Epidermal melanocyte (primary cell): ENCODE results near the gene FAM187B.
"Not testable (repeated sequence)": the region's sequence is repeated elsewhere in the genome, so short reads cannot be mapped to it uniquely, and the experiment has no call there.

Experiments
- DNase-seq: peaks from one replicate; pipeline ENCODE4 v3.0.0; 2011; ENCODE audit warnings: low spot score; ENCODE audit not compliant: insufficient read length

Gene FAM187B

DNA sequence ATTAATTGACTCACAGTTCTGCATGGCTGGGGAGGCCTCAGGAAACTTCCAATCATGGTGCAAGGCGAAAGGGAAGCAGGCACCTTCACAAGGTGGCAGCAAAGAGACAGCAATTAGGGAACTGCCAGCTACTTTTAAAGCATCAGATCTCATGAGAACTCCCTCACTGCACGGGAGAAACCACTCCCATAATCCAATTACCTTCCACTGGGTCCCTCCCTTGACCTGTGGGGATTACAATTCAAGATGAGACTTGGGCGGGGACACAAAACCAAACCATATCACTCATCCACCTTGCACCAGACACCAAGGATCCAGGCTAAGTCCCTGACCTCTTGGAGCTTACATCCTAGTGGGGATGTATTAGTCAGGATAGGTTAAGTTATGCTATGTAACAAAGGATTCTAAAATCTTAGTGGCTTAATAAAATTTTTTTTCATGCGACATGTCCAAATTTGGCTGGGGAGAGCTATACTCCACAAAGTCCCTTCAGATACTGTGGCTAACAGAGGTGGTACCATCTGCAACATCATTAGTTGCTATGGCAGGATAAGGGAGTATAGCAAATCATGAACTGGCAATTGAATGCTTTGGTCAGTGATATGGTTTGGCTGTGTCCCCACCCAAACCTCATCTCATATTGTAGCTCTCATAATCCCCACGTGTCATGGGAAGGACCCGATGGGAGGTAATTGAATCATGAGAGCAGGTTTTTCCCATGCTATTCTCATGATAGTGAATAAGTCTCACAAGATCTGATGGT, 8.3 kb upstream of the FAM187B start:
- DNase-seq = no peak

GRCh38 chr19:35232912-35233311, 4.4 kb upstream of the FAM187B start:
- DNase-seq = no peak

GRCh38 chr19:35231956-35232645, 3.6 kb upstream of the FAM187B start:
- DNase-seq = no peak

- no peak for DNase-seq
Measured at GRCh38 chr19:35229601-35230000, 1.1 kb upstream of the FAM187B start.

DNA sequence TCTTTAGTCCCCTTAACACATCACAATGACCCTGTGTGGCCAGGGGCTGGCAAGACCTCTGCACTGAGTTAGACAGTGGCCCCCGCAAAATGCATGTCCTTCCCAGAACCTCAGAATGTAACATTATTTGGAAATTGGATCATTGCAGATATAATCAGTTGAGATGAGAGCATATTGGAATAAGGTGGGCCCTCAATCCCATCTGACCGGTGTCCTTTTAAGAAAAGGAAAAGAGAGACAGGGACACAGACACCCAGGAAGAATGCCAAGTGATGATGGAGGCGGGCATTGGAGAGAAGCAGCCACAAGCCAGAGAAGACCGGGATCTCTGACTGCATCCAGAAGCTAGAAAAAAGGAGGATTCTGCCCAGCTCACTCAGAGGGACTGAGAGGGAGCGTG, 1.8 kb downstream of the FAM187B start:
- DNase-seq = no peak

DNA sequence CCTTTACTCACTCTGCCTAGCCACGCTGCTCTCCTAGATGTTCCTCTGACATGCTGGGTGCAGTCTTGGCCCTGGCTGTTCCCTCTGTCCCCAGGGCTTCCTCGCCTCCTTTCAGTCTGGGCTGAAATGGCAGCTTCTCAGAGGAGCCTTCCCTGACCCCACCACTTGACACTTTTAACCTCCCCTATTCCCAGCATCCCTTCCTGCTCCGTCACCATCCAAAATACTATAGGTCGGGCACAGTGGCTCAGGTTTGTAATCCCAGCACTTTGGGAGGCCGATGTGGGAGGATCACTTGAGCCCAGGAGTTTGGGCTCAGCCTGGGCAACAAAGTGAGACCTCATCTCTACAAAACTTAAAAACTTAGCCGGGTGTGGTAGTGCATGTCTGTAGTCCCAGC, 2.6 kb downstream of the FAM187B start:
- no peak for DNase-seq

DNA sequence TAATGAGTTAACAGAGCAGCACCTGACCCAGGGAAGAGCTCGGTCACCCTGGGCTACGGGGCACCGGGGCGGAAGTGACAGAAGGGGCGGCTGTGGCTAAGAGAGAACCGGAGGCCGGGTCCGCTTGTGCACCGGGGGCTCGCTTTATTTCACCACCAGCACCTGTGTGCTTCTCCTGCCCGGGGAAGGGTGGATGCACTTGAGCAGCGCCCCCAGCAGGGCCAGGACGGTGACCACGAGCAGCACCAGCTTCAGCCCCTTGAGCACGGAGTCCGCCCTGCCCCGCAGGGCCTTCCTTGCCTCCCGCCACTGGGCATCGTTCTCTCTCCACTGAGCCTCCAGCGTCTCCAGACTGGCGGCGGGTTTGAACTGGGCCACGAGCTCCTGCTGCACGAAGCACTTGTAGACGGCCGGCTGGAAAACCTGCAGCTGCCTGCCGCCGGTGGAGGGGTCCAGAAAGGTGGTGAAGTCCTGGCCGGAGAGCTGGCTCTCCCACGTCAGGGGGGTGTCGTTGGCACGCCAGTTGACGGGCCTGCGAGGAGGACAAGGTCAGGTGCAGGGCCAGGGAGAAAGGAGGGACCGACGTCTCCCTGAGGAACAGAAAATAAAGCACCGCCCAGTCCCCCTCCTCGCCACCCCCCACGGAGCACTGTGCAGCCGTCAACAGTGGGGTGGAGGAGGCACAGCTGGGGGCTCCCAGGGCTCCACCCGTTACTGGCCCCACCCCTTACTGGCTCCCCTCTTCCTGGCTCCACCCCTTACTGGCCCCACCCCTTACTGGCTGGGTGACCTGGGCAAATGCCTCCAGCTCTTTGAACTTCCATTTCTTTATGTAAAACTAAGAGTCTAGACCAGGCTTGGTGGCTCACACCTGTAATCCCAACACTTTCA, 3.6 kb downstream of the FAM187B start:
- DNase-seq = no peak

GRCh38 chr19:35223862-35224505, 4.6 kb downstream of the FAM187B start:
- DNase-seq = peak; percentile 65

DNA sequence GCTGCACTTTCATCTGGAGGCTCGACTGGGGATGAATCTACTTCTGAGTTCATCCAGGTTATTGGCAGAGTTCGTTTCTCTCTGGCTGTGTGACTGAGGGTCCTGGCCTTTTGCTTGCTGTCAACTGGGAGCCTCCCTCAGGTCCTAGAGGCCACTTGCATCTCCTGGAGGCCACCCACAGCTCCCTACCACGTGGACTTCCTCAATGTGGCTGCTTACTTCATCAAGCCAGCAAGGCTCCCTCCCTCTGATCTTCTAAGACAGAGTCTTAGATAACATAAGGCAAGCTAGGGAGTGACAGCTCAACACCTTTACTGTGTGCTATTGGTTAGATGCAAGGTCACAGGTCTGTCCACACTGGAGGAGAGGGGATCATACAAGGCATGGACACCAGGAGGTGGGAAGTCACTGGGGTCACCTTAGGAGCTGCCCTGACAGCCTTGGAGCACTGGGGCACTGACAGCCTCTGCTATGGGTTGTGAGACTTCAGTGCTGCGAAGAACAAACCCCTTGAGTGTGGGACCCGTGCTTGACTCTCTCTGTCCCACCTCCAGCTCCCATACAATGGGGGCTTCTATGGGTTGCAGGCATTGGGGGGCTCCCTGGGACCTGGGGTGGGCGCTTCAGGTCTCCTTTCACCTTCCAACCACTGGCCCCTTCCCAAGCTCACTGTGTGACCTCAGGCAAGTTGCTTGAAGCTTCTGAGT, 5.3 kb downstream of the FAM187B start:
- DNase-seq = no peak

DNA sequence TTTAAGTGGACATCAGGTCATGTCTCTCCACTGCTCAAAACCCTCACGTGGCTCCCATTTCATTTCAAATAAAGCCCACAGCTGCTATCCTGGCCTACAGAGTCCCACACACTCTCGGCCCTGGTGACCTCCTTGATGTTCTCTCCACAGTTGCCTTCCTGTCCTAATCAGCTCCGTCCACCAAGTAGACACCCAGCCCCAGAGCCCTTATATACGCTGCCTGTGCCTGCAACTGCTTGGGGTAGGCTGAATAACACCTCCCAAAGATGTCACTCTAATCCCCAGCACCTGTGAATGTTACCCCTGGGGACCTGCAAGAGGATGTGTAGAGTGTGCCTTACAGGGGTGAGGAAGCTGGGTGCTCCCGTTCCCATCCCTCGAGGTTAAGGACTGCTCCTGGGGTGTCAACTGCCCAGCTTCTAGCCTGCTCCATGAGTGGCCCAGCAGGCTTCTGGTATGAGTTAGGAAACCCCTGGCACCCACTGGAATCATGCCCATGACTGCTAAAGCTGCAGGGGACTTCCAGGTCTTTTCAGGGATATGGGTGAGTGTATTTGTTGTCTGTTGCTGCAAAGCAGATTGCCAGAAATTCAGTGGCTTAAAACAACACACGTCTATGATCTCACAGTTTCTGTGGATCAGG, 6.0 kb downstream of the FAM187B start:
- no peak for DNase-seq

GRCh38 chr19:35220973-35221590, 7.5 kb downstream of the FAM187B start:
- DNase-seq = not testable (repeated sequence)

DNA sequence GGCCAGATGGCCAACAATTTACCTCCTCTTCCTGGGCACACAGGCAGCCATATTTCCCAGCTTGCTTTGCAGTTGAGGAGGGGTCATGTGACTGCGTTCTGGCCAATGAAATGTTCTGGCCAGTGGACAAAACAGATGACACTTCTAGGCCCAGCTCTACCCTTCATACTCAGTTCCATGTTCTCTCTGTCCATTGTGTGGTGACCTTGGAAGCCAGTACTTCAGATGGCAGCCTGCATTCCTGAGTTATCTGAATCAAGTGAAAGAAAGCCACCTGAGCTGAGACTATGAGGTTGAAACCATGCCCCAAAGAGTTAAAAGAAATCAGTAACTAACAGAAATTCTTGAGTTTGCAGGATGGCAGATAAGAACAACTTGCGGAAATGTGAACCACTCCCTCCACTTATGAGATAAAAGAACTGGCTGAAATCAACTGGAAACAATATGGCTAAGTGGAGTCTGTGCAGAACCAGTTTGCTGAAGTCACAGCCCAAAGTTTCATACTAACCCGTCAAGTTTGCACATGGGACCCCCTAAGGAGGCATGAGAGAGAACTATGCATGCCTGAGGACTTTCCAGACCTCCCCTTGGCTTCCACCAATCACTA, 8.1 kb downstream of the FAM187B start:
- DNase-seq = no peak

GRCh38 chr19:35219008-35219407, 9.5 kb downstream of the FAM187B start:
- DNase-seq = no peak

GRCh38 chr19:35217649-35217990, 10.9 kb downstream of the FAM187B start:
- no peak for DNase-seq

DNA sequence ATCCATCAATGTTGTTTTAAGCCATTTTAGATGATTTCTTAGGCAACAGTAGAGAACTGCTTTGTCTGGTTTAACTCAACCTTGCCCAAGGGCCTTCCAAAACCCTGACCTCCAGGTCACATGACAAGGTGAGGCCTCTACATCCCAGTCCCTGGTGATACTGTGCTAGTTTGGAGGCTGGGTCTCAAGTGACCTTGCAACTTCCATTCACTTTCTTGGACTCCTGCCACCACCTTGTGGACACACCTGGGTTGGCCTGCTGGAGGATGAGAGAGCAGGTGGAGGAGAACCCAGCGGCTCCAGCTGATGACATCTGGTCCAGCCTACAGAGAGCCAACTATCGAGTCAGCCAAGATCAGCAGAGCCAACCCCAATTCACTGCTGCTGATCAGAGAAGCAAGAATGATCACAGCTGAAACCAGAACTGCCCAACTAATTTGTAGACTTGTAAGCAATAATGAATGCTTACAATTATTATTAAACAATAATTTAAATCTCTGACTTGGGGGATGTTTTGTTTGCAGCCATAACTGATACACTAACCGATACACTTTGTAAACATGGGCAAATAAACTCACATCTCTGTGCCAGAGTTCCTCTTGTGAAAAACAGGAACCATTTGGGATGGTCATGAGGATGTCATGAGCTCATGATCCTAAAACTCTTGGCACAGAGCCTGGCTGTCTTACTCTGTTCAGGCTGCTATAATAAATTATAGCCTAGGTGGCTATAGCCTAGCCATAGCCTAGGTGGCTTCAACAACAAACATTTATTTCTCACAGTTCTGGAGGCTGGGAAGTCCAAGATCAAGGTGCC, 11.5 kb downstream of the FAM187B start:
- DNase-seq = no peak

GRCh38 chr19:35216016-35216832, 12.3 kb downstream of the FAM187B start:
- no peak for DNase-seq

GRCh38 chr19:35214766-35215422, 13.6 kb downstream of the FAM187B start:
- no peak for DNase-seq
